Measurements from ENCODE around the gene HSPH1.

Gene HSPH1

GRCh38 chr13:31195616-31196015 is 33.9 kb upstream of the HSPH1 start:
- CTCF ChIA-PET = interaction anchor here (0.6 kb wide), 1 partner anchor 764 kb away, joined by 3 read pairs; no protein-coding TSS in a partner anchor
- DNase-seq (ENCODE audit: low spot score) = no peak
- H3K27ac ChIP-seq = no peak overlapping the region
- POLR2A ChIA-PET (ENCODE audit: low non-redundant PET) = no interaction called here
- no peak for TF ChIP-seq CTCF (conservative IDR thresholded peaks at IDR 0.05; ENCODE audit: low read depth)

DNA sequence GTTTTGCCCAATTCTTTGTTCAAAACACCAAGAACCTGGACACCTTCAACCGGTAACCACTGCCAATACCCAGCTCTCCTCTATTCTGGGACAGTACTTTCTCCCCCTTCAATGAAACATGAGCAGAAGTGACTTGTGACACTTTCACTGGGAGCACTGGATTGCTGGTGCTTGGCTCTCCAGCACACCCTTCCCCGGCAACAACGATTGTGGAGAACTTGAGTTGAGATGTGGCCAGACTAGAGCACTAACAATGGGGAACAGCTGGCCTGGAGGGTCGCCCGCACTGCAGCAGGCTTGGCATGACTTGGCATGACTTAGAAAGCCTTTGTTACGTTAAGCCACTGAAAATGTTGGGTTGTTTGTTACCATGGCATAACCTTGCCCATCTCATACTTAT is 30.6 kb upstream of the HSPH1 start:
- DNase-seq (ENCODE audit: low spot score) = no peak
- no peak overlapping the region for H3K27ac ChIP-seq
- TF ChIP-seq CTCF (conservative IDR thresholded peaks at IDR 0.05; ENCODE audit: low read depth) = no peak
- ChIA-PET CTCF (no interaction called here), POLR2A (ENCODE audit: low non-redundant PET) (no interaction called here)

DNA sequence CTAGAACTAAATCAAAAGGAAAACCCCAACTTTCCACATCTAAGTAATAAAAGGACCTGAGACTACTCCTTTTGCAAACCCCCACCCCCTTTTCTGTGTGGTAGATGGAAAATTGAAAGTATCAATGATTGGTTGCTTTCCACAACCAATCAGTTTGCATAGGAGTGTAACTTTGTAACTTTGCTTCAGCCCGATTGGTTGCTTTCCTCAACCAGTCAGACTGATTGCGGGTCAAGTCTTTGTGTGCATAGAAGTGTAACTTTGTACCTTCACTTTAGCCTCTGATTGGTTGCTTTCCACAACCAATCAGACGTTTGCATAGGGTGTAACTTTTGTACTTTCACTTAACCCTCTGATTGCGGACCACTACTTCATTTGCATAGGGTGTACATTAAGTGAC is 30.0 kb upstream of the HSPH1 start:
- ChIA-PET CTCF (interaction anchor here (0.5 kb wide), 1 partner anchor 30 kb away, joined by 4 read pairs; the partner anchor contains the start of gene HSPH1), POLR2A (ENCODE audit: low non-redundant PET) (no interaction called here)
- H3K27ac ChIP-seq = no peak overlapping the region
- TF ChIP-seq CTCF (conservative IDR thresholded peaks at IDR 0.05; ENCODE audit: low read depth) = no peak
- DNase-seq (ENCODE audit: low spot score) = no peak

DNA sequence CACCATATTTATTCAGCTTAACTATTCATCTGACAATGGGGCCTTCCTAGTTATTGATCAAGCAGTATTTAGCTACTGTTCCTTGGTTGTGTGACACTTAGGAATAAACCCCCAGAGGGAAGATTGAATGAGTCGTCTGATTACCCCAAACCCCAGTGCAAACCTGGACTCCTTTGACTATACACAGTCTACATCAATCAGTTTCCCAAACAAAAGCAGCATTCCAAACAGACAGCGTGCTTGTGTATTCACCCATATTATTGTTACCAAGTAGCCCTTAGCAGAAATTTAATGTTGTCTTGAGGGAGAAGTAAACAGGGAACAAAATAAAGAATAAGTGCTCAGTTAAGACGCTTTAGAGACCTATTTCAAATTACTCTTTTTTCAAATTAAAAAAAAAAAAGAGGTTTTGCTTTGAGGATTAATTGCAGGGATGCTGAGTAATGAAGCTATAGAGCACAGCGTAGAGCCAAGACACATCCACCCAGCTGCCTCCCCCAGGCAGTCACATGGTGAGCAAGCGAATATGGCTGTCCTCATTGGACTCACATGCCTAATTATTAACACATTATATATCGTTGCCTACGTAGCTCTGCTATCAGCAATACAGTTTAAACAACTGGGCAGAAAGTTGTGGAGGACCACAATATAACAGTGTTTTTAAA is 23.4 kb upstream of the HSPH1 start:
- ChIA-PET CTCF (interaction anchor here (0.7 kb wide), 1 partner anchor 239 kb away, joined by 3 read pairs; no protein-coding TSS in a partner anchor), POLR2A (ENCODE audit: low non-redundant PET) (no interaction called here)
- no peak for TF ChIP-seq CTCF (conservative IDR thresholded peaks at IDR 0.05; ENCODE audit: low read depth)
- no peak for DNase-seq (ENCODE audit: low spot score)
- H3K27ac ChIP-seq = no peak overlapping the region

GRCh38 chr13:31184451-31184850 is 22.7 kb upstream of the HSPH1 start:
- no peak for DNase-seq (ENCODE audit: low spot score)
- POLR2A ChIA-PET (ENCODE audit: low non-redundant PET) = no interaction called here
- H3K27ac ChIP-seq = no peak overlapping the region
- CTCF ChIA-PET = no interaction called here
- no peak for TF ChIP-seq CTCF (conservative IDR thresholded peaks at IDR 0.05; ENCODE audit: low read depth)

DNA sequence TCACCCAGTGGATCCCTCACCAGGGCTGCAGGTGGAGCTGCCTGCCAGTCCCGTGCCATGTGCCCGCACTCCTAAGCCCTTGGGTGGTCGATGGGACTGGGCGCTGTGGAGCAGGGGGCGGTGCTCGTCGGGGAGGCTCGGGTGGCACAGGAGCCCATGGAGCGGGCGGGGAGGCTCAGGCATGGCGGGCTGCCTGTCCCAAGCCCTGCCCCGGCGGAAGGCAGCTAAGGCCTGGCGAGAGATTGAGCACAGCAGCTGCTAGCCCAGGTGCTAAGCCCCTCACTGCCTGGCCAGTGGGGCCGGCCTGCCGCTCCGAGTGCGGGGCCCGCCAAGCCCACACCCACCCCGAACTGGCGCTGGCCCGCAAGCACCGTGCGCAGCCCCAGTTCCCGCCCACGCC is 21.3 kb upstream of the HSPH1 start:
- TF ChIP-seq CTCF (conservative IDR thresholded peaks at IDR 0.05; ENCODE audit: low read depth) = no peak
- DNase-seq (ENCODE audit: low spot score) = no peak
- H3K27ac ChIP-seq = no peak overlapping the region
- CTCF ChIA-PET = no interaction called here
- POLR2A ChIA-PET (ENCODE audit: low non-redundant PET) = no interaction called here
